Duodenal mucosa (tissue), 2 donors: ENCODE data around the gene POPDC3.

ENCODE experiments used
- H3K27ac ChIP-seq: one replicate; pipeline ENCODE4 v1.7.0; 2013; ENCODE audit warnings: low read depth, low read length
- H3K27me3 ChIP-seq, 2 donors: one replicate each; pipeline ENCODE4 v1.7.0; 2013; ENCODE audit warnings: low read length in 2 of 2, control low read depth in 1 of 2; ENCODE audit not compliant: insufficient read depth in 2 of 2, control insufficient read depth in 1 of 2
- H3K36me3 ChIP-seq, 2 donors: one replicate each; pipeline ENCODE4 v1.7.0; 2013; ENCODE audit warnings: low read length in 2 of 2, control low read depth in 1 of 2; ENCODE audit not compliant: insufficient read depth in 2 of 2, control insufficient read depth in 1 of 2
- H3K4me1 ChIP-seq, 2 donors: one replicate each; pipeline ENCODE4 v1.7.0; 2013; ENCODE audit warnings: low read length in 2 of 2, control low read depth in 1 of 2; ENCODE audit not compliant: insufficient read depth in 2 of 2, control insufficient read depth in 1 of 2
- H3K4me3 ChIP-seq, 2 donors: one replicate each; pipeline ENCODE4 v1.7.0; 2013; ENCODE audit warnings: low read length in 2 of 2, low read depth in 1 of 2
- H3K9ac ChIP-seq, 2 donors: one replicate each; pipeline ENCODE4 v1.7.0; 2013; ENCODE audit warnings: low read length in 2 of 2, low read depth in 1 of 2
- H3K9me3 ChIP-seq, 2 donors: one replicate each; pipeline ENCODE4 v1.7.0; 2013; ENCODE audit warnings: low read length in 2 of 2, control low read depth in 1 of 2; ENCODE audit not compliant: control insufficient read depth in 1 of 2

The POPDC3 gene

GRCh38 chr6:105212587-105212986, 32.8 kb upstream of the POPDC3 start:
- Histone ChIP-seq H3K9ac (no peak overlapping the region), H3K4me1 (no peaks in the 10 kb centered on the region), H3K36me3 (no peaks in the 10 kb centered on the region), H3K9me3 (no peaks in the 10 kb centered on the region), H3K27me3 (no peaks in the 10 kb centered on the region), H3K27ac (no peak overlapping the region), H3K4me3 (no peak overlapping the region)

- Histone ChIP-seq H3K27me3 (no peaks in the 10 kb centered on the region), H3K9me3 (no peaks in the 10 kb centered on the region), H3K36me3 (no peaks in the 10 kb centered on the region), H3K27ac (no peak overlapping the region), H3K4me1 (no peaks in the 10 kb centered on the region), H3K9ac (no peak overlapping the region), H3K4me3 (no peak overlapping the region)
These were observed 32.0 kb upstream of the POPDC3 start for GRCh38 chr6:105211831-105212230.

- no peaks in the 10 kb centered on the region for H3K9me3 ChIP-seq
- no peak overlapping the region for H3K9ac ChIP-seq
- no peaks in the 10 kb centered on the region for H3K36me3 ChIP-seq
- H3K4me1 ChIP-seq, result no peaks in the 10 kb centered on the region
- H3K27me3 ChIP-seq, result no peaks in the 10 kb centered on the region
- no peak overlapping the region for H3K4me3 ChIP-seq
- H3K27ac ChIP-seq, result no peak overlapping the region
These were observed 31.2 kb upstream of the POPDC3 start for GRCh38 chr6:105210932-105211531.

GRCh38 chr6:105209950-105210706, 30.3 kb upstream of the POPDC3 start:
- Histone ChIP-seq H3K9me3 (no peaks in the 10 kb centered on the region), H3K27me3 (peaks cover 0 to 3% of the 10 kb centered on the region in 2 donors), H3K4me1 (no peaks in the 10 kb centered on the region), H3K9ac (no peak overlapping the region), H3K36me3 (no peaks in the 10 kb centered on the region), H3K27ac (no peak overlapping the region), H3K4me3 (no peak overlapping the region)

- Histone ChIP-seq H3K36me3 (no peaks in the 10 kb centered on the region), H3K27me3 (peaks cover 0 to 3% of the 10 kb centered on the region in 2 donors), H3K4me1 (no peaks in the 10 kb centered on the region), H3K9me3 (no peaks in the 10 kb centered on the region), H3K27ac (no peak overlapping the region), H3K9ac (no peak overlapping the region), H3K4me3 (no peak overlapping the region)
These were observed 27.9 kb upstream of the POPDC3 start for GRCh38 chr6:105207524-105208269.

GRCh38 chr6:105204768-105205167, 25.0 kb upstream of the POPDC3 start:
- no peaks in the 10 kb centered on the region for H3K36me3 ChIP-seq
- no peak overlapping the region for H3K4me3 ChIP-seq
- H3K27ac ChIP-seq, result no peak overlapping the region
- H3K27me3 ChIP-seq, result peaks cover 0 to 3% of the 10 kb centered on the region in 2 donors
- H3K9ac ChIP-seq, result no peak overlapping the region
- no peaks in the 10 kb centered on the region for H3K4me1 ChIP-seq
- no peaks in the 10 kb centered on the region for H3K9me3 ChIP-seq

- Histone ChIP-seq H3K36me3 (no peaks in the 10 kb centered on the region), H3K4me1 (no peaks in the 10 kb centered on the region), H3K27ac (no peak overlapping the region), H3K4me3 (no peak overlapping the region), H3K9ac (no peak overlapping the region), H3K9me3 (no peaks in the 10 kb centered on the region), H3K27me3 (peaks cover 0 to 3% of the 10 kb centered on the region in 2 donors)
These were observed 24.5 kb upstream of the POPDC3 start for GRCh38 chr6:105204331-105204730.

GRCh38 chr6:105202486-105202885, 22.7 kb upstream of the POPDC3 start:
- Histone ChIP-seq H3K36me3 (no peaks in the 10 kb centered on the region), H3K27ac (no peak overlapping the region), H3K4me1 (no peaks in the 10 kb centered on the region), H3K9me3 (no peaks in the 10 kb centered on the region), H3K4me3 (no peak overlapping the region), H3K9ac (no peak overlapping the region), H3K27me3 (peaks cover 0 to 3% of the 10 kb centered on the region in 2 donors)

GRCh38 chr6:105200133-105200730, 20.4 kb upstream of the POPDC3 start:
- Histone ChIP-seq H3K9ac (no peak overlapping the region), H3K4me1 (no peaks in the 10 kb centered on the region), H3K27me3 (no peaks in the 10 kb centered on the region), H3K9me3 (no peaks in the 10 kb centered on the region), H3K27ac (no peak overlapping the region), H3K4me3 (no peak overlapping the region), H3K36me3 (no peaks in the 10 kb centered on the region)

- Histone ChIP-seq H3K9me3 (no peaks in the 10 kb centered on the region), H3K36me3 (no peaks in the 10 kb centered on the region), H3K4me3 (no peak overlapping the region), H3K4me1 (no peaks in the 10 kb centered on the region), H3K27me3 (no peaks in the 10 kb centered on the region), H3K9ac (no peak overlapping the region), H3K27ac (no peak overlapping the region)
These were observed 19.9 kb upstream of the POPDC3 start for GRCh38 chr6:105199711-105200110.
